HG02798 (cell line): ENCODE results near the gene FBXO44.

Experiments
- ATAC-seq: cut with Tn5 transposase; IDR thresholded peaks from one replicate; pipeline ENCODE4 v1.9.1; 2021; ENCODE audit warnings: mild to moderate bottlenecking; ENCODE audit not compliant: unreplicated experiment, poor library complexity

Gene FBXO44

DNA sequence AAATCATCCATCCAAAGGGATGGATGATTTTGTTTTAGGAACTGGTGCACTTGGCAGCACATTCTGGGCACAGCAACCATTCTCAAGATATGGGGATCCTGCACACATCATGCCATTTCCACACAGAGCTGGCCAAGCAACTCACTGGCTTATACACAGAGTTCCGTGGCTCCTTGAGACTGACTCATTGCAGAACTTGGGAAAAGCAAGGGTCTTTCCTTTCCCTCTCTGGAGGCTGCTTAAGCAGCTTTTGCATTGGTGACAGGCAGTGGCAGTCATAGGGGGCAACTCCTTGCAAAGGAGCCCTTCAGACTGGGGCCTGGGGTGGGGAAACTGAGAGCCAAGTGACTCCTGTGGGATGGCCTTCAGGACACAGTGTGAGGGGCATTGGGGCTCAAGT, 28.1 kb downstream of the FBXO44 start:
- ATAC-seq: no peak

DNA sequence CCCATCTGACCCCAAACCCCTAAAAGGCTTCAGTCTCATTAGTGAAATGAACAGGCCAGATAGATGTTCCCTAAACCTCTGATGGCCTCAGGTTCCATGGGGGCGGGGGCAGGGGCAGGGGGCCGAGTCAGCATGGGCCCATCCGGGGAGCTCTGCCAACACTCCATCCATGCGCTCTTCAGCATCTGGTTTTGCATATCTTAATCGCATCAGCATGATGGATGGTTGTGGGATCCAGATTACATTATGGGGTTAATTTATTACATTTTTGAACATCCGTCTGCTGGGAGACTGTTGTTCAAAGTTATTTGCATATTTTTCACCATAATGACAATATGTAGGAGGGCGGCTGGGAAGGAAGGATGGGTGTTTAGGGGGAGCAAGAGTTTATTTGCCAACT, 29.4 kb downstream of the FBXO44 start:
- ATAC-seq: no peak

GRCh38 chr1:11685210-11685752, 30.6 kb downstream of the FBXO44 start:
- no peak for ATAC-seq

DNA sequence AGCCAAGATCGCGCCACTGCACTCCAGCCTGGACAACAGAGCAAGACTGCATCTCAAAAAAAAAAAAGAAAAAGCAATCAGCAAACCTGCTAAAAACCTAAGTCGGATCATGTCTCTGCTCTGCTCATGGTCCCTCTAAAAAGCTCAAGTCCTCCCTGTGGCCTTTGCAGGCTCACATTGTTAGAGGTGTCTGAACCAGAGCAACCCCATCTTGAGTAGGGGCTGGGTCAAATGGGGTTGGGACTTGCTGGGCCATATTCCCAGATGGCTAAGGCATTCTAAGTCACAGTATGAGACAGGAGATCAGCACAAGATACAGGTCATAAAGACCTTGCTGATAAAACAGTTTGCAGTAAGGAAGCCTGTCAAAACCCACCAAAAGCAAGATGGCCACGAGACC, 33.8 kb downstream of the FBXO44 start:
- ATAC-seq: no peak

DNA sequence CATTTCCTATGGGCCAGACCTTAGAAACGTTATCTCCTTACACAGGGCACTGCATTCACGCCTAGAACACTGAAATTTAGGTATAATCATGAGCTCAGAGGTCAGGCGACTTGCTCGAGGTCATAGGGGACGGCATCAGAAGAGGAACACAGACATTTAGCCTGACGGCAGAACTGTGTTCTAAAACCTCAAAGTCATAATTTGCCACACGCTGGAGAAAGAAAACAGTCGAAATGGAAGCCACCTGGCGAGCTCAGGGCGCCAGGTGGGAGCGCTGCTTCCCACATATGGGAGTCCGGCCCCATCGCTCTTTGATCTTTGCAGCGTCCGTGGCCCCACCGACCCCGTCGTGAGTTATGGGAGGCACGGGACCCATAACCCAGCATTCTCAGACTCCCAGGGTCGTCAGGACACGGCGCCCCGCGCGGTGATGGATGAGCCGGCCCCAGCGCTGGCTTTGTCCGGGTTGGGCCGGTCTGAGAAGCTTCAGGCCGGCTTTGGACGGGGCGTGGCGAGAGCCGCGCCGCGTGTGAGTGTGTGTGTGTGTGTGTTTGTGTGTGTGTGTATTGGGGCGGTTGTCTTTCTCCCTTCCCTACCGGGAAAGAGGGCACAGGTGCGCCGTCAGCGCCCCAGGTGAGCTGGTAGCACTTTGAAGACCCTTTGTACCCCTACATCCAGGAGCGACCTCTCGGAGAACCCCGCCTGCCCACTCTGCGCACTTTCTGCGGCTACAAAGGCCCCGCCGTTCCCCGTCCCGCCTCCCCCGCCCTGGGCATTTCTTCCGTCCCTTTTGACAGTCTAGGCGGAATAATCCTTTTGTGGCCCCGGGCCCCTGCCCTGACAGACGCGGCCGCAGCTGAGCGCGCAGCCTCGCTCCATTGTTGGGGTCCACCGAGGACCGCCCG, 36.0 kb downstream of the FBXO44 start:
- ATAC-seq: no peak

DNA sequence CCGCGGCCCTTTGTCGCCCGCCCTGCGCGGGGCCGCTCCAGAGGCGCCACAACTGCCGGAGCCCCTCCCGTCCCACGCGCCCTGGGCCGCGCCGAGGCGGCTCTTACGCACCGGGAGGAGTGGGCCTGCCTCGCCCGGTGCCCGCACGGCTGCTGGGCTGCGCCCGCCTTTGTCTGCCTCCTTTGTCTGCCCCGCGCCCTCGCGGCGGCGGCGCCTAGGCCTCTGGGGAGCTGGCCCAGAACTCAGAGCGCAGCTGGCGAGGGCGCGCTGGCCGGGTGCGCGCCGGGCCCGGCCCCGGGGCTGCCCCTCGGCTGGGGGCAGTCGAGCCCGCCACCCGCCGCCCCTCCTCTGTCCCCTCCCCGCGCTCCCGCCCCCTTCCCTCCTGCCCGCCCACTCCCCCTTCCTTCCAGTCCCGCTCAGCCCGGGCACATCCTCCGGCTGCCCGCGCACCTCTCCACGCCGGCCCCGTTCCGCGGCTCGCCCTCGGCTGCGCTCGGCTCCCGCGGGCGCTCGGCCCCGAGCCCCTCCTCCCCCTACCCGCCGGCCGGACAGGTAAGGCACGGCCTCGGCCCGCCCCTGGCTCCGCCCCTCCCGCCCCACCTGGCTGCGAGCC, 36.7 kb downstream of the FBXO44 start, which contains the start of gene DRAXIN:
DRAXIN (plus strand) TSS at position 409 of the 613 bp plus-strand sequence. CDS start 14,549 bp downstream, outside the sequence.
- ATAC-seq: no peak

GRCh38 chr1:11691928-11692711, 37.4 kb downstream of the FBXO44 start:
- no peak for ATAC-seq

GRCh38 chr1:11693024-11693590, 38.4 kb downstream of the FBXO44 start:
- no peak for ATAC-seq

GRCh38 chr1:11693917-11694316, 39.2 kb downstream of the FBXO44 start:
- ATAC-seq: no peak

DNA sequence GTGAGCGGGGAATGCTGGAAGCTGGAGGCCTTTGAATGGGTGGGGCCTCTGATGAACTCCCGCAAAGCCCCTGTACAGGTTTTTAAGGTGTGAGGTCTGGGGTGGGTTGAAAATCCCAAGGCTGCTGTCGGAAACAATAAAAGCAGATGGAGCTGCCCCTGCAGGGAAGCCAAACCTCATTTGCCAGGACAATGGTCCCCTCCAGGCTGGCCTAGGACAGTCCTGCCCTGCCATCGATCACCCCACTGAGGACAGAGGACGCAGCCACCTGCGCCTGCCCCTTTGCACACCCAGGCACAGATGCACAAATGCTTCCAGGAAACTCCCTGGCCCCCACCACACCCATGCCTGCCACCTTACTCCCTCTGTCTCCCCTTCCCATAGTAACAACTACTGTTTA, 41.2 kb downstream of the FBXO44 start:
- no peak for ATAC-seq

GRCh38 chr1:11697188-11697892, 42.7 kb downstream of the FBXO44 start:
- no peak for ATAC-seq

DNA sequence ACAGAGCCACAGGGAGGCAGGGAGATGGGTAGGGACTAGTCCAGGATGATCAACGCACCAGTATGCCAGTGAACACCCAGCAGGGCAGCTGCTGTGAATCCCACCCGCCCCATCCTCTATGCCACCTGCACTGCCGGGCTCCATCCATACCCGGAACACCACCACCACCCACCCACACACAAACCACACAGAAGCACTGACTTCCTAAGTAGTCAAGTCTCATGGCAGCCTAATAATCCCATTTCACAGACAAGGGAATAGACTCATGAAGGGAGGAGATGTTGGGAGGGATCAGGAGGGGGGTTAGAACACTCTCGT, 43.2 kb downstream of the FBXO44 start:
- ATAC-seq: no peak

- ATAC-seq: no peak
Observed at GRCh38 chr1:11700601-11701467, 46.2 kb downstream of the FBXO44 start.

DNA sequence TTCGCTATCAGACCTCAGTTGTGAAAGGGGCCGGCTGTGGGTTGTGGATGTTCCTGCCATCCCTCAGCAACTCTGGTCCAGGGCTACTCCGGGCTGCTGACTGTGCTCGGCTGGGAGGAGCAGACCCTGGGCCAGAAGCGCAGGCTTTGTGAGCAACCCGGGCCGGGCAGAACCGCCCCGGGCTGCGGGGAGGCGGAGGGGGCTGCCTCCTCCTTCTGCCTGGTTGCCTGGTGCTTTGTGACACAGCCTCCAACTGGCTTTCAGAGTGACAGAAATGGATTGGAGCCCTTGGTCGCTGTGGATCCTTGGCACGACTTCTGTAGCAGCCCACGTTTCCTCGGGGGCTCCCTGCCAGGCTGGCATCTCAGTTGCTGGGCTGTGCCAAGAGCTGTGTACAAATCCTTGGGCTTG, 46.9 kb downstream of the FBXO44 start:
- no peak for ATAC-seq

DNA sequence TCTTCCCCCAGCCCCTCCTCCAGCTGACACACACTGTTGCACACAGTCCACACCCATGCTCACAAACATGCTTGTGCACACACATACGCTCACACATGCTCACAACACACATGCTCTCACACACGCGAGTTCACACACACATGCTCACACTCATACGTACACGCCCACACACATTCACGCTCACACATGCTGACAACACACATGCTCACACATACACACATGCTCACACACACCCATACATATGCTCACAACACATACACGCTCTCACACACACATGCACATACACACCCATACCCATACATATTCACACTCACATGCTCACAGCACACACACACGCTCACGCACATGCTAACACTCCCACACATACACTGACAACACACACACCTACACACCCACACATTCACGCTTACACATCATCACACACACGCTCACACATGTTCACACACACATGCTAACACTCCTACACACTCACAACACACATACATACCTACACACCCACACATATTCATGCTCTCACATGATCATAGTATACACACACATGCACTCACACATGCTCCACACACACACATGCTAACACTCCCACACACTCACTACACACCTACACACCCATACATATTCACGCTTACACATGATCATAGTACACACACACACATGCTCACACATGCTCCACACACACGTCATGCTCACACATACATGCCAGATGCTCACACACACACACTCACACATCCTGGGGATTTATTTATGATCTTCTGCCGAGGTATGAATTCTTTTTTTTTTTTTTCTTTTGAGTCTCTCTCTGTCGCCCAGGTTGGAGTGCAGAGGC, 47.5 kb downstream of the FBXO44 start:
- no peak for ATAC-seq

GRCh38 chr1:11703357-11704193, 48.9 kb downstream of the FBXO44 start:
- ATAC-seq: no peak

GRCh38 chr1:11704194-11704529, 49.5 kb downstream of the FBXO44 start:
- ATAC-seq: no peak
